Measurements from ENCODE around the gene CTAGE1.

Gene CTAGE1

DNA sequence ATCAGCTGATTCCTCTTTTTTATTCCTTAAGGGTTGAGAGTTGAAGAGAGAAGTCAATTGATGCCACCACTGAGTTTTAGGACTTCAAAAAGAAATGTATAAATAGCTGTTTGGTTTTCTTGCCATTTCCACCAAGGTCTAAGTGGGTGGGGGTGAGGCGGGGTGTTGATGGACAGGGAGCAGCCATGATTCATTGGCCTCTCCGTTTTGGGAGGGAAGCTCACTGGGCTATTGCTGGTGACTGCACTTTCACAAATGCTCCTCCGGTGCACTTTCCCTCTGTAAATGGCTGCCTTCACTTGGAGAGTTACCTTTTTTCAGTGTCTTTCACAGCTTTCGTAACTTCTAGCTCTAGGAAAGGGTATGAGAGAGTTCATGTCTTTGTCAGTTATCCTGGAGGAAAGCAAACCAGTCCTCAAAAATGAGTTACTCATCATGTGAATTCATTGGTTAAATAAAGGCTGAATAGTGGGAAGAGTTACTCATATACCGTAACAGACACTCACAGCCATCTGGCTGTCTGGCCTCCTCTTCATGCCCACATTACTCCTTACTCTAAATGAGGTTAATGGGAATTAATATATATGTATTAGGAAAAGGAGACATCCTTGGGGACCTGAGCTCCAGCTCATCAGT is 17.4 kb upstream of the CTAGE1 start:
- Histone ChIP-seq H3K4me3 (ENCODE audit: low read length) (no peak overlapping the region), H3K9me3 (replicated peaks; ENCODE audit: low read length) (no peaks in the 10 kb centered on the region), H3K9ac (ENCODE audit: low read depth, low read length) (no peak overlapping the region), H3K4me1 (ENCODE audit: control insufficient read depth, insufficient read depth, low read length) (no peaks in the 10 kb centered on the region), H3K4me2 (ENCODE audit: low read length) (no peak overlapping the region), H3K36me3 (ENCODE audit: insufficient read depth, low read length) (no peaks in the 10 kb centered on the region), H3K27me3 (ENCODE audit: control insufficient read depth, insufficient read depth, low read length) (no peaks in the 10 kb centered on the region)

DNA sequence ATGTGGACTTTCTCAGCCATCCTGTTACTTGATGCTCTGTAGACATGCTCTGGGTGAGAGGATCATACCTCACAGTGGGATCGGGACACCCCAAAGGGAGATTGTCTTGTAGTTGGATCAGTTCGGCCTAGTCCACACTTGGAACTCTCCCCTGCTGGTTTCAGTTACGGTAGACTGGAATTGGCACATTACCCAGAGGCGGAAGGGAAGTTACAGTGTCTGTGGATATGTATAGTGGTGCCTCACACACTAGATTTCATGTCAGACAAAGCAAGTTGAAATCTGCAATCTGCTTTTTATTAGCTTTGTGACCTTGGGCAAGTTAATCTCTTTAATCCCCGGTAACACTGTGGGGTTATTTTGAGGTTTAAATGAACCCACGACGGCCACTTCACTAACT is 16.2 kb upstream of the CTAGE1 start:
- H3K4me1 ChIP-seq (ENCODE audit: control insufficient read depth, insufficient read depth, low read length) = no peaks in the 10 kb centered on the region
- H3K36me3 ChIP-seq (ENCODE audit: insufficient read depth, low read length) = no peaks in the 10 kb centered on the region
- H3K4me2 ChIP-seq (ENCODE audit: low read length) = no peak overlapping the region
- H3K4me3 ChIP-seq (ENCODE audit: low read length) = no peak overlapping the region
- no peaks in the 10 kb centered on the region for H3K9me3 ChIP-seq (replicated peaks; ENCODE audit: low read length)
- H3K27me3 ChIP-seq (ENCODE audit: control insufficient read depth, insufficient read depth, low read length) = no peaks in the 10 kb centered on the region
- no peak overlapping the region for H3K9ac ChIP-seq (ENCODE audit: low read depth, low read length)

DNA sequence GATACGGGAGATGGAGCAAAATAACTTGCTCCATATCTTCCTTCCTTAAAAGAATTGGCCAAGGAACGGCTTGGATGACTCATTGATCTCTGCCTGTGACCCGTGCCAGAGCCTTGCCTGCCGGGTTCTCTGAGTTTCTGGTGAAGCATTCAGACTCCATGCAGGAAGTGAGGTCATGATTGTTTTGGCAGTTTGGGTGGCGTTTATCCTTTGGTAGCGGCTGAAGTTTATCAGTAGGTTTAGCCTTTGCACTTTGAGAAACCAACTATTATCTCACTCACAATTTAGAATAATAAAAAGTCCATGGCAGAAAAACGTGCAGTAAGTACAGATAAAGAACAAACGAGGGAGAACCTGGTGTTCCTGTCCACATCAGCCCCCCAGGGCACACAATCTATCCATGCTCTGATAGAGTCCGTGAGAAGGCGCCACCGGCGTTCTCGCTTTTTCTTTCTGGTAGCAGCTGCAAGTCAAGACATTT is 15.0 kb upstream of the CTAGE1 start:
- H3K4me3 ChIP-seq (ENCODE audit: low read length) = no peak overlapping the region
- no peak overlapping the region for H3K9ac ChIP-seq (ENCODE audit: low read depth, low read length)
- no peaks in the 10 kb centered on the region for H3K9me3 ChIP-seq (replicated peaks; ENCODE audit: low read length)
- H3K36me3 ChIP-seq (ENCODE audit: insufficient read depth, low read length) = no peaks in the 10 kb centered on the region
- no peak overlapping the region for H3K4me2 ChIP-seq (ENCODE audit: low read length)
- no peaks in the 10 kb centered on the region for H3K4me1 ChIP-seq (ENCODE audit: control insufficient read depth, insufficient read depth, low read length)
- H3K27me3 ChIP-seq (ENCODE audit: control insufficient read depth, insufficient read depth, low read length) = no peaks in the 10 kb centered on the region

DNA sequence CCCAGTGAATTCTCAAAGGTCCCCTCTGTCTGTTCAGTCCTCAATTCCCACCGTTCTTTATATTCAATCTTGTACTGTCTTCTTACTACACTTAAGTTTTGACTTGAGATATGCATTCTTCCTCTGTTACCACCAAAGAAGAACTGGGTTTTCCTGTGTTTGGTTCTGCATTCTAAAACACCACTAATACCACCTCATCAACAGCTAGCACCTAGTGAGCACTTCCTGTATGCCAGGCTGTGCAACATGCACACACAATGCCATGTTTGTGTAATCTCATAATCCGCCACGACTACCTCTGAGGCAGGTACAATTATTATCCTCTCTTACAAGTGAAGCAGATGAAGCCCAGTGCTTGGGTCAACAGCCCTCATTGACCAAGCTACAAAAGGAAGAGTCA is 11.8 kb upstream of the CTAGE1 start:
- no peaks in the 10 kb centered on the region for H3K36me3 ChIP-seq (ENCODE audit: insufficient read depth, low read length)

GRCh38 chr18:22428672-22429071 is 11.0 kb upstream of the CTAGE1 start:
- no peaks in the 10 kb centered on the region for H3K9me3 ChIP-seq (replicated peaks; ENCODE audit: low read length)
- no peaks in the 10 kb centered on the region for H3K27me3 ChIP-seq (ENCODE audit: control insufficient read depth, insufficient read depth, low read length)
- no peak overlapping the region for H3K9ac ChIP-seq (ENCODE audit: low read depth, low read length)
- H3K36me3 ChIP-seq (ENCODE audit: insufficient read depth, low read length) = no peaks in the 10 kb centered on the region
- H3K4me3 ChIP-seq (ENCODE audit: low read length) = no peak overlapping the region
- no peaks in the 10 kb centered on the region for H3K4me1 ChIP-seq (ENCODE audit: control insufficient read depth, insufficient read depth, low read length)
- H3K4me2 ChIP-seq (ENCODE audit: low read length) = no peak overlapping the region

More for the DNA sequence above, 11.8 kb upstream of the CTAGE1 start:
- H3K9ac ChIP-seq (ENCODE audit: low read depth, low read length) = no peak overlapping the region
- no peak overlapping the region for H3K4me2 ChIP-seq (ENCODE audit: low read length)
- no peaks in the 10 kb centered on the region for H3K9me3 ChIP-seq (replicated peaks; ENCODE audit: low read length)
- no peaks in the 10 kb centered on the region for H3K27me3 ChIP-seq (ENCODE audit: control insufficient read depth, insufficient read depth, low read length)
- H3K4me1 ChIP-seq (ENCODE audit: control insufficient read depth, insufficient read depth, low read length) = no peaks in the 10 kb centered on the region
- no peak overlapping the region for H3K4me3 ChIP-seq (ENCODE audit: low read length)

DNA sequence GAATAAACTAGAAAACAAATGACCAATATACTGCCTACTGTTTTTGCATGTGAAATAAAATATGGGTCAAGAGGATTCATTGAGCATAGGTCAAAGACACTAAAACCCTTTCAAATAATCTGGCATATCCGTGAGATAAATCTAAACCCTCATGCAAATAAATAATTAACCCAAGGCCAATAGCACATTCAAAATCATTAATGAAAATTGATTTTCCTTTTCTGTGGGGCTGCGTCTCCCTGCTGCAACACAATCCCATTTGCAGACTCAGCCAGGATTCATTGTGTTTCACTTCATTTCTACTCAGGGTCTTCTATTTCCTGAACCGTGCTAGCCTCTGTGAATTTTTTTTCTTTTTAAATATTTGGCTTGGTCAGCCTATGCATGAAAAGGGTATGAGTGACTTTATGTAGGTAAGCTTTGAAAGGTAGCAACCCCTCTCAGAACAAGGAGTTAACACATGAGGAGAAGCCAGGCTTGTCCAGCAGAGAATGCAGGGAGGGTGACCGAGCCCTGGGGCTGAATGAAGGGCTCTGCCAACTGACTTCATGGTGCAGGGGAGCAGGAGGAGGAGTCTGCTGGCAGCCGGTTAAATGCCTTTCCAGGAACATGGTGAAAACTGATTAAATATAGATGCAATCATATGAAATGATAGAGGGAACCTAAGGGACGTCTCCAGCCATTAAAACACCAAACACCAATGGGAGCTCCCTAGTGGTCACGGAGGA is 10.3 kb upstream of the CTAGE1 start:
- Histone ChIP-seq H3K4me2 (ENCODE audit: low read length) (no peak overlapping the region), H3K9me3 (replicated peaks; ENCODE audit: low read length) (no peaks in the 10 kb centered on the region)

GRCh38 chr18:22424565-22424963 is 6.8 kb upstream of the CTAGE1 start:
- Histone ChIP-seq H3K9me3 (replicated peaks; ENCODE audit: low read length) (no peaks in the 10 kb centered on the region), H3K9ac (ENCODE audit: low read depth, low read length) (no peak overlapping the region), H3K4me3 (ENCODE audit: low read length) (no peak overlapping the region), H3K4me1 (ENCODE audit: control insufficient read depth, insufficient read depth, low read length) (no peaks in the 10 kb centered on the region), H3K27me3 (ENCODE audit: control insufficient read depth, insufficient read depth, low read length) (no peaks in the 10 kb centered on the region), H3K36me3 (ENCODE audit: insufficient read depth, low read length) (no peaks in the 10 kb centered on the region), H3K4me2 (ENCODE audit: low read length) (no peak overlapping the region)

More for the DNA sequence above, 10.3 kb upstream of the CTAGE1 start:
- Histone ChIP-seq H3K4me1 (ENCODE audit: control insufficient read depth, insufficient read depth, low read length) (no peaks in the 10 kb centered on the region), H3K4me3 (ENCODE audit: low read length) (no peak overlapping the region), H3K36me3 (ENCODE audit: insufficient read depth, low read length) (no peaks in the 10 kb centered on the region), H3K27me3 (ENCODE audit: control insufficient read depth, insufficient read depth, low read length) (no peaks in the 10 kb centered on the region), H3K9ac (ENCODE audit: low read depth, low read length) (no peak overlapping the region)

DNA sequence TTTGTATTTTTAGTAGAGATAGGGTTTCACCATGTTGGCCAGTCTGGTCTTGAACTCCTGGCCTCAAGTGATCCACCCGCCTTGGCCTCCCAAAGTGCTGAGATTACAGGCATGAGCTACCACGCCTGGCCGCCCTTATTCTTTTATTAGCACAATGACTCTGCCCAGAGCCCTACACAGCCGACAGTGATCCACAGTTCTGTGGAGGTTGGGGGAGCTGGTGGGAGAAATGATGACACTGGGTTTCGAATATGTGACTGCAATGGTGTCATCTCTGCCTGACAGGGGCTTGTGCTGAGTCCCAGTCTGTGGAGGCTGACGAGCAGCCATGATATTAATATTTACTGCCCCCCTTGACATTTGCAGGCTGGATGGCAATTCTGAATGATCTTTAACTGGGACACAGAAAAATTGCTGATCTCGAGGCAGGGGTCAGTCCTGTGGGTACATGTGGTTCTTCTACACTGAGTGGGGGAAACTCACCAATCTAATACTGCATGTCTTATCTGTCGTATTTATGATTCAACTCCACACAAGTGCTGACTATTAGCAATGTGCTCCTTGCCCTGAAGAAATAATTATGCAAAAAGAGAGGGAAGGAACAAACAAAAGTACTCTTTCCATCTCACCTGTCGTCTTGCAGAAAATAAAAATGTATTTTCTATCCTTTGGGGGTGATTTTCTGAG is 6.3 kb upstream of the CTAGE1 start:
- Histone ChIP-seq H3K36me3 (ENCODE audit: insufficient read depth, low read length) (no peaks in the 10 kb centered on the region), H3K9me3 (replicated peaks; ENCODE audit: low read length) (no peaks in the 10 kb centered on the region), H3K9ac (ENCODE audit: low read depth, low read length) (no peak overlapping the region), H3K4me3 (ENCODE audit: low read length) (no peak overlapping the region), H3K4me1 (ENCODE audit: control insufficient read depth, insufficient read depth, low read length) (no peaks in the 10 kb centered on the region), H3K4me2 (ENCODE audit: low read length) (no peak overlapping the region), H3K27me3 (ENCODE audit: control insufficient read depth, insufficient read depth, low read length) (no peaks in the 10 kb centered on the region)

GRCh38 chr18:22422909-22423548 is 5.3 kb upstream of the CTAGE1 start:
- H3K4me1 ChIP-seq (ENCODE audit: control insufficient read depth, insufficient read depth, low read length) = no peaks in the 10 kb centered on the region

GRCh38 chr18:22420652-22421051 is 2.9 kb upstream of the CTAGE1 start:
- Histone ChIP-seq H3K4me2 (ENCODE audit: low read length) (no peak overlapping the region), H3K9ac (ENCODE audit: low read depth, low read length) (no peak overlapping the region), H3K4me3 (ENCODE audit: low read length) (no peak overlapping the region), H3K27me3 (ENCODE audit: control insufficient read depth, insufficient read depth, low read length) (no peaks in the 10 kb centered on the region), H3K4me1 (ENCODE audit: control insufficient read depth, insufficient read depth, low read length) (no peaks in the 10 kb centered on the region), H3K9me3 (replicated peaks; ENCODE audit: low read length) (no peaks in the 10 kb centered on the region), H3K36me3 (ENCODE audit: insufficient read depth, low read length) (no peaks in the 10 kb centered on the region)

More at GRCh38 chr18:22422909-22423548, 5.3 kb upstream of the CTAGE1 start:
- Histone ChIP-seq H3K36me3 (ENCODE audit: insufficient read depth, low read length) (no peaks in the 10 kb centered on the region), H3K9ac (ENCODE audit: low read depth, low read length) (no peak overlapping the region), H3K4me2 (ENCODE audit: low read length) (no peak overlapping the region), H3K9me3 (replicated peaks; ENCODE audit: low read length) (no peaks in the 10 kb centered on the region), H3K27me3 (ENCODE audit: control insufficient read depth, insufficient read depth, low read length) (no peaks in the 10 kb centered on the region), H3K4me3 (ENCODE audit: low read length) (no peak overlapping the region)

DNA sequence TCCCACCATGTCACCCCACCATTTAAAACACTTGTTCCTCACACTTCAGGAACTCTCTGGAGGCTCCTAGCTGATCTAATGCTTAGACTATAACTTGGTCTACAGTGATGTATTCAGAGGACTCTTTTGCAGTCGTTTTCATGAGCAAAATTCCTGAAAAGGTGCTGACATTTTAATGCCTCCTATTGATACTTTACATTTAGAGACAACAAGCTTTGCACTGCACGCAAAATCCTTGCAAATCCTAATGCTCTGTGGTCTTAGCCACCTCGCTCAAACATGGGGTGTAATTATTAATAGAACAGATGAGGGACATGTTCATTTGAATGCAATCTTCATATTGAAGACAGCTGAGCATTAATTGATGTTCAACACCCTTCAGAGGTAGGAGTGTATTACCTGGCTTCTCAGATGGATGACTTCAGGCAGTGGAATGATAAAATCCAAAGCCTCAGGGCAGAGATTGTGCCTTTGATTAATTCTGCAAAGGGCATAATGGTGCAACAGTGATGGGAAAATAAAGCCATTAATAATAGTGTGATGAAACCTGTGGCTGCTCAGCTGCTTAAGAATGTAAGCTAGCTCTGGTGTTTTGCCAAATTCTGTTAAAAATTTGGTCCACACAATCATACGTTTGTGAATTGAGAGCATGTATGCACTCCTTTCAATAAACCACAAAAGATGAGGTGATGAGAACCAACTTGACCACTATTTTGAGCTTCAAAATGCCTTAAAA is 5.4 kb downstream of the CTAGE1 start:
- no peaks in the 10 kb centered on the region for H3K27me3 ChIP-seq (ENCODE audit: control insufficient read depth, insufficient read depth, low read length)
- no peaks in the 10 kb centered on the region for H3K4me1 ChIP-seq (ENCODE audit: control insufficient read depth, insufficient read depth, low read length)
- H3K9ac ChIP-seq (ENCODE audit: low read depth, low read length) = no peak overlapping the region
- no peaks in the 10 kb centered on the region for H3K36me3 ChIP-seq (ENCODE audit: insufficient read depth, low read length)
- H3K4me2 ChIP-seq (ENCODE audit: low read length) = no peak overlapping the region
- H3K4me3 ChIP-seq (ENCODE audit: low read length) = no peak overlapping the region
- H3K9me3 ChIP-seq (replicated peaks; ENCODE audit: low read length) = no peaks in the 10 kb centered on the region

All from skeletal muscle satellite cell (primary cell).